ENCODE data around the gene SKI.
"Not testable (repeated sequence)": the region's sequence is repeated elsewhere in the genome, so short reads cannot be mapped to it uniquely, and the experiment has no call there.

Gene SKI

GRCh38 chr1:2242814-2243725 lies 15.0 kb downstream of the SKI start:
- DNase-seq (ENCODE audit: low read depth in 2 of 2, low spot score in 1 of 2), result no peak

GRCh38 chr1:2247045-2247394 lies 18.9 kb downstream of the SKI start:
- DNase-seq (ENCODE audit: low read depth in 2 of 2, low spot score in 1 of 2), result not testable (repeated sequence)

GRCh38 chr1:2247760-2248126 lies 19.6 kb downstream of the SKI start:
- no peak for DNase-seq (ENCODE audit: low read depth in 2 of 2, low spot score in 1 of 2)

- DNase-seq (ENCODE audit: low read depth in 2 of 2, low spot score in 1 of 2), result no peak
These were observed 20.2 kb downstream of the SKI start for GRCh38 chr1:2248127-2248826.

GRCh38 chr1:2248854-2249558 lies 20.9 kb downstream of the SKI start:
- DNase-seq (ENCODE audit: low read depth in 2 of 2, low spot score in 1 of 2), result no peak

- DNase-seq (ENCODE audit: low read depth in 2 of 2, low spot score in 1 of 2), result no peak
These were observed 21.4 kb downstream of the SKI start for GRCh38 chr1:2249559-2249906.

- no peak for DNase-seq (ENCODE audit: low read depth in 2 of 2, low spot score in 1 of 2)
These were observed 22.7 kb downstream of the SKI start for GRCh38 chr1:2250721-2251281.

- DNase-seq (ENCODE audit: low read depth in 2 of 2, low spot score in 1 of 2), result no peak
These were observed 23.2 kb downstream of the SKI start for GRCh38 chr1:2251363-2251762.

GRCh38 chr1:2251786-2252185 lies 23.7 kb downstream of the SKI start:
- no peak for DNase-seq (ENCODE audit: low read depth in 2 of 2, low spot score in 1 of 2)

GRCh38 chr1:2252423-2252822 lies 24.3 kb downstream of the SKI start:
- DNase-seq (ENCODE audit: low read depth in 2 of 2, low spot score in 1 of 2), result no peak

GRCh38 chr1:2253036-2253796 lies 25.1 kb downstream of the SKI start:
- no peak for DNase-seq (ENCODE audit: low read depth in 2 of 2, low spot score in 1 of 2)

- DNase-seq (ENCODE audit: low read depth in 2 of 2, low spot score in 1 of 2), result no peak
These were observed 25.8 kb downstream of the SKI start for GRCh38 chr1:2253797-2254480.

- no peak for DNase-seq (ENCODE audit: low read depth in 2 of 2, low spot score in 1 of 2)
These were observed 26.9 kb downstream of the SKI start for GRCh38 chr1:2255047-2255419.

GRCh38 chr1:2255420-2256369 lies 27.6 kb downstream of the SKI start:
- DNase-seq (ENCODE audit: low read depth in 2 of 2, low spot score in 1 of 2), result peak; percentile 58 to 61

GRCh38 chr1:2256435-2257244 lies 28.5 kb downstream of the SKI start:
- DNase-seq (ENCODE audit: low read depth in 2 of 2, low spot score in 1 of 2), result no peak

- DNase-seq (ENCODE audit: low read depth in 2 of 2, low spot score in 1 of 2), result no peak
These were observed 29.1 kb downstream of the SKI start for GRCh38 chr1:2257245-2257627.

GRCh38 chr1:2258122-2258681 lies 30.1 kb downstream of the SKI start:
- DNase-seq (ENCODE audit: low read depth in 2 of 2, low spot score in 1 of 2), result no peak

- peak; percentile 20 to 54 for DNase-seq (ENCODE audit: low read depth in 2 of 2, low spot score in 1 of 2)
These were observed 30.9 kb downstream of the SKI start for GRCh38 chr1:2258996-2259395.
